Sigmoid colon (tissue), 3 donors: ENCODE measurements around the gene DCAF15.

Experiments
- CTCF ChIP-seq, 4 experiments: fragments of 450-650 bp in 3 of 4; fragments of 200-600 bp in 1 of 4; IDR thresholded peaks; one replicate each; pipeline ENCODE4 v1.5.1; 2016 to 2019; ENCODE audit warnings: antibody characterized with exemption in 4 of 4, mild to moderate bottlenecking in 3 of 4, moderate library complexity in 2 of 4
- POLR2A ChIP-seq, 2 donors: fragments of 450-650 bp; IDR thresholded peaks; one replicate each; pipeline ENCODE4 v1.6.1; 2016; ENCODE audit warnings: antibody characterized with exemption in 2 of 2, mild to moderate bottlenecking in 2 of 2, moderate library complexity in 2 of 2

GRCh38 chr19:13946414-13946813 is 5.9 kb upstream of the DCAF15 start:
- no peak for TF ChIP-seq POLR2A (IDR thresholded peaks at IDR 0.05)
- TF ChIP-seq CTCF (IDR thresholded peaks at IDR 0.05) = no peak
